ENCODE measurements around the gene U2AF2. TPM values are rescaled to one million over a fixed set of nuclear protein-coding genes. Genes with fewer than 3 reads are reported as not detected.

The U2AF2 gene
- total and polyA plus RNA-seq, 2 of the 8 experiments (the other 6 are each of a cell fraction or from before 2014, with no cell fraction given), result 162 to 252 TPM

DNA sequence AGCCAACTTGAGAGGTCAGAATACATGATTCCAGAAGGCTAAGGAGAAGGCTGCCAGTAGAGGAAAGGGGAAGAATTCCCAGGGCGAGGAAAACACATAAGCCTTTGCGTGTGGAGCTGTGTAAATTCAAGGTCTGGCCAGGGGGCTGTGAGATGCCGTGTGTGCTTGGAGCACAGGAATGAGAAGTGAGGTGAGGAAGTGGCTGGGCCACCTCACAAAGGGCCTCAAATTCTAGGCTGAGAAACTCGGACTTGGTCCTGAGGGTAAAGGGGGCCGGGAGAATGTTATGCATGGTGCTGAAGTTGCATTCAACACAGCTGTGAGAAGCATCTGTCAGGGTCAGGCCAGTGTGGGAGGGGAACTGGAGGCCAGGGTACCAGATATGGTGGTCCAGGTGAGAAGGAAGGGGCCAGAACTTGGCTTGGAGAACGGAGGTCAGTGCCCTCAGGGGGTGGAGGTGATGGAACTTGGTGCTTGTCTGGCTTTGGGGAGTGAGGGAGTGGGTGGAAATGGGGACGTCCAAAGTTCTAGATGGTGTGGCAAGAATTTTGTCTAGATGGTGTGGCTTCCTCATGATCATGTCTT, 18.9 kb upstream of the U2AF2 start:
- Histone ChIP-seq H2AK5ac (ENCODE audit: low read depth, low read length) (no peak overlapping the region), H3K9me3 (ENCODE audit: insufficient read depth in 2 of 2, low read depth in 1 of 2, low read length in 1 of 2) (no peaks in the 10 kb centered on the region; a peak in 1 of 4 replicates), H2BK20ac (ENCODE audit: low read length) (no peak overlapping the region), H2AFZ (ENCODE audit: low read length) (no peak overlapping the region), H3K18ac (ENCODE audit: extremely low read depth, low read length) (no peak overlapping the region), H3K23ac (ENCODE audit: insufficient read length) (no peak overlapping the region), H3K79me1 (ENCODE audit: low read depth, low read length) (peaks cover 13% of the 10 kb centered on the region), H2BK120ac (replicated peaks; ENCODE audit: low read depth, low read length) (no peak overlapping the region), H4K20me1 (replicated peaks in 1 of 2; ENCODE audit: control insufficient read depth in 1 of 2, insufficient read depth in 2 of 2, low read length in 2 of 2) (peaks cover 3 to 10% of the 10 kb centered on the region in 2 experiments), H3K14ac (ENCODE audit: insufficient read length) (no peak overlapping the region), H3K36me3 (ENCODE audit: control insufficient read depth in 2 of 4, insufficient read depth in 4 of 4, low read length in 3 of 4) (no peaks in the 10 kb centered on the region), H3K4ac (replicated peaks; ENCODE audit: insufficient read length, low read depth, low read length) (no peak overlapping the region), H4K5ac (ENCODE audit: insufficient read length, low read depth, low read length) (no peak overlapping the region), H4K91ac (replicated peaks; ENCODE audit: insufficient read length, low read length) (no peak overlapping the region), H2BK15ac (ENCODE audit: low read length) (peak overlapping the region; percentile 46; the same call in 1 of the 2 replicates), H2BK12ac (ENCODE audit: low read depth, low read length) (no peak overlapping the region), H3K4me2 (ENCODE audit: insufficient read depth in 1 of 2, low read depth in 2 of 2, low read length in 2 of 2) (peak overlapping the region; percentile 78 to 91), H3K56ac (replicated peaks; ENCODE audit: insufficient read length, low read depth, low read length) (no peak overlapping the region), H3K23me2 (ENCODE audit: low read depth, low read length) (peaks cover 14% of the 10 kb centered on the region), H3K9ac (replicated peaks in 1 of 4; ENCODE audit: extremely low read depth in 1 of 4, low read depth in 3 of 4, low read length in 3 of 4) (peak overlapping the region in 3 of 4 experiments; percentile 12 to 88 (median 84); a peak in 5 of 7 replicates), H4K8ac (ENCODE audit: extremely low read depth, insufficient read depth, low read length) (peak overlapping the region; percentile 85), H3K27me3 (replicated peaks in 1 of 4; ENCODE audit: control insufficient read depth in 3 of 4, extremely low read depth in 1 of 4, insufficient read depth in 3 of 4, low read length in 3 of 4) (no peaks in the 10 kb centered on the region), H2BK5ac (ENCODE audit: low read depth, low read length) (no peak overlapping the region), H3K4me1 (replicated peaks in 1 of 4; ENCODE audit: control insufficient read depth in 3 of 4, insufficient read depth in 4 of 4, low read length in 3 of 4) (peaks cover 6 to 9% (median 7%) of the 10 kb centered on the region in 4 experiments), H3K27ac (ENCODE audit: low read depth, low read length) (no peak overlapping the region), H3K4me3 (ENCODE audit: extremely low read depth in 1 of 4, insufficient read depth in 2 of 4, low read depth in 3 of 4, low read length in 4 of 4) (peak overlapping the region; percentile 68 to 99 (median 92); a peak in 7 of 8 replicates), H3K79me2 (ENCODE audit: control insufficient read depth in 1 of 2, insufficient read depth in 2 of 2, low read length in 2 of 2) (peaks cover 4 to 25% of the 10 kb centered on the region in 2 experiments; a peak in 3 of 4 replicates)
- DNase-seq (ENCODE audit: low read depth in 1 of 2, low spot score in 2 of 2), result no peak
- POLR2A ChIA-PET (ENCODE audit: partially characterized antibody), result interaction anchor here (0.8 to 8.8 kb wide), 8 partner anchors 10 to 149 kb away, joined by 3 to 96 read pairs (median 4); partner anchors contain the start of genes CCDC106, ZNF581, ZNF784 and ZNF865
- TF ChIP-seq JUND (IDR thresholded peaks at IDR 0.05; ENCODE audit: low read length) (no peak), GABPA (IDR thresholded peaks at IDR 0.05; ENCODE audit: borderline replicate concordance, insufficient read depth, low read length) (no peak), BACH1 (IDR thresholded peaks at IDR 0.05; ENCODE audit: low read length) (no peak), RXRA (IDR thresholded peaks at IDR 0.05; ENCODE audit: insufficient read depth, low read depth, low read length) (no peak), SP4 (IDR thresholded peaks at IDR 0.05; ENCODE audit: low read length) (no peak), ZNF274 (IDR thresholded peaks at IDR 0.05; ENCODE audit: borderline replicate concordance, extremely low read depth, low read length) (no peak), SUZ12 (IDR thresholded peaks at IDR 0.05; ENCODE audit: low read length) (no peak), NRF1 (IDR thresholded peaks at IDR 0.05; ENCODE audit: low read depth, low read length) (no peak)
- CTCF ChIA-PET (ENCODE audit: partially characterized antibody), result interaction anchor here (1.4 to 3.8 kb wide), 4 partner anchors 11 to 30 kb away, joined by 7 to 30 read pairs (median 10); partner anchors contain the start of genes CCDC106 and ZNF865
- 73% methylated on average over 7 of the region's 7 CpGs; no CpG with 5 or more reads in 1 of the 2 experiments for WGBS, 2 experiments (ENCODE audit: extremely low coverage in 1 of 2, insufficient coverage in 1 of 2, insufficient read length in 1 of 2, insufficient replicate concordance in 2 of 2, low coverage in 1 of 2, low lambda C conversion rate in 2 of 2, missing lambda C conversion rate in 1 of 2)
- FAIRE-seq, result no peak

All from H1 (cell line).